H9 (cell line): ENCODE results near the gene TUBA4A. TPM values are rescaled to one million over a fixed set of nuclear protein-coding genes. Genes with fewer than 3 reads are reported as not detected.

ENCODE experiments used
- DNase-seq: peaks from one replicate; pipeline ENCODE4 v3.0.0-alpha.2; 2017
- H2AFZ ChIP-seq: one replicate; pipeline ENCODE4 v1.6.1; 2013; ENCODE audit warnings: mild to moderate bottlenecking, low read length, control low read depth, moderate library complexity
- H2AK5ac ChIP-seq: 2 replicates; pipeline ENCODE4 v1.6.1; 2013; ENCODE audit warnings: low read length, control low read depth, mixed read lengths; ENCODE audit not compliant: insufficient read length
- H2BK120ac ChIP-seq: one replicate; pipeline ENCODE4 v1.6.1; 2013; ENCODE audit warnings: low read depth, mild to moderate bottlenecking, low read length, control low read depth, inconsistent platforms; ENCODE audit not compliant: poor library complexity, severe bottlenecking
- H2BK12ac ChIP-seq: 2 replicates; pipeline ENCODE4 v1.6.1; 2013; ENCODE audit warnings: low read length, control low read depth, mixed read lengths, low read depth; ENCODE audit not compliant: insufficient read length
- H2BK15ac ChIP-seq: 2 replicates; pipeline ENCODE4 v1.6.1; 2013; ENCODE audit warnings: low read depth, low read length, control low read depth
- H2BK20ac ChIP-seq: one replicate; pipeline ENCODE4 v1.6.1; 2013; ENCODE audit warnings: low read depth, mild to moderate bottlenecking, low read length, control low read depth, inconsistent platforms; ENCODE audit not compliant: poor library complexity, severe bottlenecking
- H2BK5ac ChIP-seq: 2 replicates; pipeline ENCODE4 v1.6.1; 2013; ENCODE audit warnings: low read length, control low read depth, mixed read lengths; ENCODE audit not compliant: insufficient read length
- H3K14ac ChIP-seq: 2 replicates; pipeline ENCODE4 v1.6.1; 2013; ENCODE audit warnings: low read length, control low read depth; ENCODE audit not compliant: insufficient read depth
- H3K18ac ChIP-seq: 2 replicates; pipeline ENCODE4 v1.6.1; 2013; ENCODE audit warnings: low read depth, mild to moderate bottlenecking, mixed read lengths, low read length, control low read depth; ENCODE audit not compliant: insufficient read length
- H3K23ac ChIP-seq: 2 replicates; pipeline ENCODE4 v1.6.1; 2013; ENCODE audit warnings: low read length, control low read depth, mixed read lengths, low read depth; ENCODE audit not compliant: insufficient read length
- H3K23me2 ChIP-seq: 2 replicates; pipeline ENCODE4 v1.6.1; 2013; ENCODE audit warnings: low read depth, mild to moderate bottlenecking, mixed read lengths, low read length, control low read depth; ENCODE audit not compliant: insufficient read length, poor library complexity, severe bottlenecking
- H3K27ac ChIP-seq: 2 replicates; pipeline ENCODE4 v1.5.1; 2013; ENCODE audit warnings: low read length, control low read depth, mixed read lengths, low read depth; ENCODE audit not compliant: insufficient read length
- H3K27me3 ChIP-seq: 2 replicates; pipeline ENCODE4 v1.6.1; 2013; ENCODE audit warnings: low read length, control low read depth, inconsistent platforms; ENCODE audit not compliant: insufficient read depth
- H3K4ac ChIP-seq: 2 replicates; pipeline ENCODE4 v1.6.1; 2013; ENCODE audit warnings: low read depth, mild to moderate bottlenecking, control low read depth, inconsistent platforms, low read length, moderate library complexity
- H3K4me1 ChIP-seq: 2 replicates; pipeline ENCODE4 v1.6.1; 2013; ENCODE audit warnings: low read length, control low read depth, inconsistent platforms; ENCODE audit not compliant: insufficient read depth
- H3K4me2 ChIP-seq: 2 replicates; pipeline ENCODE4 v1.6.1; 2013; ENCODE audit warnings: low read length, control low read depth, mixed read lengths; ENCODE audit not compliant: insufficient read length, insufficient read depth
- H3K56ac ChIP-seq: 2 replicates; pipeline ENCODE4 v1.6.1; 2013; ENCODE audit warnings: low read depth, mild to moderate bottlenecking, mixed read lengths, low read length, control low read depth; ENCODE audit not compliant: insufficient read length
- H3K79me1 ChIP-seq: 2 replicates; pipeline ENCODE4 v1.6.1; 2013; ENCODE audit warnings: low read depth, mild to moderate bottlenecking, moderate library complexity, low read length, control low read depth, inconsistent platforms; ENCODE audit not compliant: insufficient read depth, poor library complexity, severe bottlenecking
- H3K79me2 ChIP-seq: 2 replicates; pipeline ENCODE4 v1.6.1; 2013; ENCODE audit warnings: low read length, control low read depth, inconsistent platforms; ENCODE audit not compliant: insufficient read depth
- H3K9ac ChIP-seq: 2 replicates; pipeline ENCODE4 v1.6.1; 2013; ENCODE audit warnings: low read length, control low read depth, mixed read lengths; ENCODE audit not compliant: insufficient read length; ENCODE audit errors: extremely low read depth
- H3K9me3 ChIP-seq: one replicate; pipeline ENCODE4 v1.6.1; 2013; ENCODE audit warnings: low read depth, low read length, inconsistent platforms; ENCODE audit not compliant: control insufficient read depth
- H3T11ph ChIP-seq: one replicate; pipeline ENCODE4 v1.6.1; 2013; ENCODE audit warnings: mild to moderate bottlenecking, low read length, control low read depth, inconsistent platforms
- H4K20me1 ChIP-seq: one replicate; pipeline ENCODE4 v1.6.1; 2013; ENCODE audit not compliant: control insufficient read depth, insufficient read length, insufficient read depth
- H4K5ac ChIP-seq: 2 replicates; pipeline ENCODE4 v1.6.1; 2013; ENCODE audit warnings: low read depth, mild to moderate bottlenecking, mixed read lengths, low read length, control low read depth; ENCODE audit not compliant: insufficient read length
- H4K8ac ChIP-seq: replicated peaks from 2 replicates; pipeline ENCODE4 v1.6.1; 2013; ENCODE audit warnings: low read length, control low read depth, mixed read lengths, low read depth; ENCODE audit not compliant: insufficient read length
- H4K91ac ChIP-seq: 2 replicates; pipeline ENCODE4 v1.6.1; 2013; ENCODE audit warnings: low read depth, mild to moderate bottlenecking, moderate library complexity, mixed read lengths, low read length, control low read depth; ENCODE audit not compliant: insufficient read length
- H3K27ac Mint-ChIP-seq, 3 experiments: 2 replicates in 2 of 3; 3 replicates in 1 of 3; pipeline ENCODE4 v1.8.0; 2020 to 2021; ENCODE audit warnings: mixed read lengths in 3 of 3, mild to moderate bottlenecking in 1 of 3, moderate library complexity in 1 of 3
- H3K27me3 Mint-ChIP-seq: 2 replicates; pipeline ENCODE4 v1.8.0; 2021; ENCODE audit warnings: low read depth, mild to moderate bottlenecking, moderate library complexity, mixed read lengths
- H3K36me3 Mint-ChIP-seq, 3 experiments: 2 replicates in 2 of 3; 3 replicates in 1 of 3; pipeline ENCODE4 v1.8.0; 2020 to 2021; ENCODE audit warnings: low read depth in 3 of 3, mixed read lengths in 3 of 3; ENCODE audit not compliant: insufficient read depth in 1 of 3
- H3K4me1 Mint-ChIP-seq, 2 experiments: 2 replicates each; pipeline ENCODE4 v1.8.0; 2020; ENCODE audit warnings: mixed read lengths in 2 of 2
- H3K4me3 Mint-ChIP-seq, 2 experiments: 2 replicates in 1 of 2; 3 replicates in 1 of 2; pipeline ENCODE4 v1.8.0; 2020 to 2021; ENCODE audit warnings: mild to moderate bottlenecking in 2 of 2, mixed read lengths in 2 of 2, moderate library complexity in 1 of 2
- H3K9me3 Mint-ChIP-seq, 2 experiments: 2 replicates in 1 of 2; 3 replicates in 1 of 2; pipeline ENCODE4 v1.8.0; 2020; ENCODE audit warnings: mild to moderate bottlenecking in 2 of 2, mixed read lengths in 2 of 2, moderate library complexity in 1 of 2
- CTCF ChIP-seq: fragments of 200-600 bp; sonication (generic); conservative IDR thresholded peaks from 3 replicates; pipeline ENCODE4 v1.8.0; 2021; ENCODE audit warnings: antibody characterized with exemption, mild to moderate bottlenecking
- WGBS: extraction: QIAGEN DNeasy Blood & Tissue Kit; methylation state at CpG from one replicate; pipeline ENCODE4 v1.1.7; 2013; ENCODE audit warnings: missing lambda C conversion rate, low lambda C conversion rate, mixed read lengths; ENCODE audit not compliant: insufficient read length; ENCODE audit errors: extremely low coverage; 5-methylcytosine and 5-hydroxymethylcytosine counted together
- total RNA-seq: library from RNA; stranded (reverse); gene quantifications from 2 replicates; pipeline ENCODE4 v1.2.1, GENCODE V29; 2021

The TUBA4A gene
- total RNA-seq, 1 experiment from 2014 or later, result 25.5 TPM

- H4K8ac ChIP-seq, result no peak overlapping the region
- no peak overlapping the region for H2BK120ac ChIP-seq
- no CpG with 5 or more reads among the region's 14 CpGs for WGBS
- Mint-ChIP-seq H3K9me3 (peaks cover 2 to 7% of the 10 kb centered on the region in 2 experiments; a peak in 3 of 5 replicates), H3K4me1 (peaks cover 19 to 29% of the 10 kb centered on the region in 2 experiments), H3K27me3 (peaks cover 70% of the 10 kb centered on the region), H3K27ac (no peak overlapping the region), H3K36me3 (peaks cover 0 to 4% (median 2%) of the 10 kb centered on the region in 3 experiments; a peak in 2 of 7 replicates), H3K4me3 (no peak overlapping the region; a peak in 1 of 5 replicates)
- H3K27me3 ChIP-seq, result no peaks in the 10 kb centered on the region; the same call in 1 of the 2 replicates
- H3K9me3 ChIP-seq, result no peaks in the 10 kb centered on the region
- DNase-seq, result no peak
- H3K18ac ChIP-seq, result no peak overlapping the region
- no peak overlapping the region for H3K14ac ChIP-seq
- H2BK5ac ChIP-seq, result no peak overlapping the region
- no peaks in the 10 kb centered on the region for H3K79me1 ChIP-seq
- H3K9ac ChIP-seq, result no peak overlapping the region
- H3K23ac ChIP-seq, result no peak overlapping the region
- H2AK5ac ChIP-seq, result no peak overlapping the region
- H3K4me2 ChIP-seq, result no peak overlapping the region
- no peak overlapping the region for H3T11ph ChIP-seq
- H2BK20ac ChIP-seq, result no peak overlapping the region
- H2BK15ac ChIP-seq, result no peak overlapping the region
- no peaks in the 10 kb centered on the region for H3K4me1 ChIP-seq
- H4K91ac ChIP-seq, result no peak overlapping the region
- no peak overlapping the region for H3K56ac ChIP-seq
- H3K27ac ChIP-seq, result no peak overlapping the region
- H2BK12ac ChIP-seq, result no peak overlapping the region
- no peak for TF ChIP-seq CTCF
- H3K4ac ChIP-seq, result no peak overlapping the region
- H2AFZ ChIP-seq, result no peak overlapping the region
- no peaks in the 10 kb centered on the region for H3K79me2 ChIP-seq
- no peak overlapping the region for H4K5ac ChIP-seq
- peaks cover 6% of the 10 kb centered on the region for H3K23me2 ChIP-seq
- H4K20me1 ChIP-seq, result no peaks in the 10 kb centered on the region
Measured at GRCh38 chr2:219296142-219296541, 42.4 kb upstream of the TUBA4A start.
